CD4-positive, alpha-beta T cell (primary cell): ENCODE measurements around the gene XRCC4. TPM values are rescaled to one million over a fixed set of nuclear protein-coding genes. Genes with fewer than 3 reads are reported as not detected.

ENCODE experiments used
- ATAC-seq: fragments of 200-7000 bp; cut with Tn5 transposase; one replicate; pipeline ENCODE4 v1.10.0; 2022; ENCODE audit warnings: mild to moderate bottlenecking; ENCODE audit not compliant: poor library complexity
- CTCF ChIA-PET: fragments of 350-600 bp; sonication (Branson Sonifier 250); formaldehyde crosslinking; loops from one replicate; lab custom pipeline; 2021; ENCODE audit warnings: antibody characterized with exemption, inconsistent platforms; lab: Charles Lee
- POLR2A ChIA-PET: fragments of 350-600 bp; sonication (Branson Sonifier 250); formaldehyde crosslinking; loops from one replicate; lab custom pipeline; 2021; ENCODE audit warnings: antibody characterized with exemption, inconsistent platforms; lab: Charles Lee
- DNase-seq, 14 experiments: peaks; one replicate each; pipeline ENCODE4 v3.0.0-alpha.2; 2013 to 2020; ENCODE audit warnings: mixed read lengths in 2 of 14
- H3K27ac ChIP-seq, 2 donors: one replicate each; pipeline versions ENCODE4 v1.5.1 to v1.7.0; 2013; ENCODE audit warnings: low read length in 2 of 2, low read depth in 1 of 2, mild to moderate bottlenecking in 1 of 2
- H3K27me3 ChIP-seq, 2 experiments: 1 replicate in 1 of 2; 2 replicates in 1 of 2; pipeline versions ENCODE4 v1.6.1 to v1.7.0; 2013; ENCODE audit warnings: low read length in 2 of 2, control low read depth in 1 of 2, mild to moderate bottlenecking in 1 of 2, moderate library complexity in 1 of 2; ENCODE audit not compliant: insufficient read depth in 2 of 2, control insufficient read depth in 1 of 2
- H3K36me3 ChIP-seq: one replicate; pipeline ENCODE4 v1.6.1; 2013; ENCODE audit warnings: low read length, control low read depth; ENCODE audit not compliant: insufficient read depth
- H3K4me1 ChIP-seq: one replicate; pipeline ENCODE4 v1.6.1; 2013; ENCODE audit warnings: low read length, control low read depth; ENCODE audit not compliant: insufficient read depth
- H3K4me3 ChIP-seq: one replicate; pipeline ENCODE4 v1.5.1; 2013; ENCODE audit warnings: mild to moderate bottlenecking, low read length, moderate library complexity
- H3K9me3 ChIP-seq, 2 experiments: 1 replicate in 1 of 2; 2 replicates in 1 of 2; pipeline versions ENCODE4 v1.6.1 to v1.7.0; 2013; ENCODE audit warnings: low read length in 2 of 2, mild to moderate bottlenecking in 2 of 2, control low read depth in 1 of 2, moderate library complexity in 1 of 2; ENCODE audit not compliant: control insufficient read depth in 1 of 2, insufficient read depth in 1 of 2
- H3K27ac Mint-ChIP-seq: one replicate; pipeline ENCODE4 v1.8.0; 2020; ENCODE audit warnings: mixed read lengths
- H3K27me3 Mint-ChIP-seq: one replicate; pipeline ENCODE4 v1.8.0; 2021; ENCODE audit warnings: mixed read lengths
- H3K36me3 Mint-ChIP-seq: one replicate; pipeline ENCODE4 v1.8.0; 2021; ENCODE audit warnings: low read depth, mixed read lengths
- H3K4me1 Mint-ChIP-seq: one replicate; pipeline ENCODE4 v1.8.0; 2021; ENCODE audit warnings: low read depth, mixed read lengths
- H3K4me3 Mint-ChIP-seq: one replicate; pipeline ENCODE4 v1.8.0; 2020; ENCODE audit warnings: mild to moderate bottlenecking, mixed read lengths
- H3K9me3 Mint-ChIP-seq: one replicate; pipeline ENCODE4 v1.8.0; 2020; ENCODE audit warnings: mixed read lengths
- CTCF ChIP-seq: fragments of 200-600 bp; IDR thresholded peaks from one replicate; pipeline ENCODE4 v1.8.0; 2022; ENCODE audit warnings: antibody characterized with exemption, mild to moderate bottlenecking
- intact Hi-C, 2 experiments: fragments of 100-400 bp; cut with DNase I in 1 of 2; cut with micrococcal nuclease in 1 of 2; formaldehyde crosslinking; loops; one replicate each; pipeline versions ENCODE4 v1.15.1 to v1.9.0; 2023 to 2025; cut with DNase I, micrococcal nuclease
- total RNA-seq, 174 experiments: library from RNA in 2 of 174; stranded (reverse) in 2 of 174; gene quantifications; one replicate each; pipeline ENCODE4 v1.2.3 and lab custom pipeline; 2021 to 2026

Gene XRCC4
- total RNA-seq, 2 experiments from 2014 or later, result 1.8 TPM

DNA sequence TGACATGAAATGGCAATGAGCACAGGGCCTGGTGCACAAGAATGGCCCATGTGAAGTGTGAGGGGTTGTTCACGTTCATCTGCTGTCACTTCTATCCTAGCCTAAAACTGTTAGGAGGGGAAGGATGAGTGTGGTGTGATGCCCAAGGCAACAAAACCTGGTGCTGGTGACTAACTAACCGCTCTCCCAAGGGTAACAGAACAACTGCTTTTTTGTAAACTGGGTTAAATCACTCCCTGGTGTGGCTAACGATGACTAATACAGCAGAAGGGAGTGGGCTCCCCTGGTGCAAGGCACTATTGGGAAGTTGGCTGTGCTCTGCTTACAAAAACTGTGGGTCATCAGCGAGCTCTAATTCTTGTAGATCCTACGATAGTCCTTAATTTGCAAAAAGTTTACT, 291.0 kb downstream of the XRCC4 start:
- no peaks in the 10 kb centered on the region for H3K27me3 Mint-ChIP-seq
- peaks cover 0 to 3% of the 10 kb centered on the region in 2 experiments for H3K27me3 ChIP-seq
- TF ChIP-seq CTCF, result no peak
- no peak overlapping the region for H3K27ac ChIP-seq
- H3K4me3 ChIP-seq, result no peak overlapping the region
- intact Hi-C loops, result no loop called here
- CTCF ChIA-PET, result no interaction called here
- peaks cover 2% of the 10 kb centered on the region for H3K9me3 Mint-ChIP-seq
- no peaks in the 10 kb centered on the region for H3K36me3 Mint-ChIP-seq
- H3K4me1 ChIP-seq, result no peaks in the 10 kb centered on the region
- H3K4me1 Mint-ChIP-seq, result no peaks in the 10 kb centered on the region
- POLR2A ChIA-PET, result no interaction called here
- ATAC-seq (no peak), DNase-seq (peak in 3 of 14 experiments; percentile 9 to 70 (median 58))
- H3K36me3 ChIP-seq, result no peaks in the 10 kb centered on the region
- no peak overlapping the region for H3K4me3 Mint-ChIP-seq
- no peak overlapping the region for H3K27ac Mint-ChIP-seq
- no peaks in the 10 kb centered on the region for H3K9me3 ChIP-seq

DNA sequence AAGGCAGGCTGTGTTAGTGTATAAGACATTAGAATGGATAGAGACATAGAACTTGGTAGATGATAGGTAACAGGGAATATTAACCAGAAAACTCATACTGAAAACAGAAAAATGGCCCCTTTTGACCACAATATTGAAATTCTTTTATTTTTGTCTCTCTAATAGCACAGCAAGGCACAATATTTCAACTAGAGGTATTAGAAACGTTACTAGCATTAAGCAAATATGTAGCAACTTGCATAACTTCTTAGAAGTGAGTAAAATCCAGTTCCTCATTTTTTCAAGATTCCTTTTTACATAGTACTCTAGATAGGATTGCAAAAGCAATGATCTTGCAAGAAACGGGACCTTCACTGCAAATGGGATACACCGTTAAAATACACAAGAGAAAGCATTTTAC, 291.5 kb downstream of the XRCC4 start:
- peaks cover 0 to 3% of the 10 kb centered on the region in 2 experiments for H3K27me3 ChIP-seq
- Mint-ChIP-seq H3K36me3 (no peaks in the 10 kb centered on the region), H3K4me3 (no peak overlapping the region), H3K27me3 (no peaks in the 10 kb centered on the region), H3K9me3 (peaks cover under 1% of the 10 kb centered on the region), H3K4me1 (no peaks in the 10 kb centered on the region), H3K27ac (no peak overlapping the region)
- ChIA-PET CTCF (no interaction called here), POLR2A (no interaction called here)
- DNase-seq (peak in 3 of 14 experiments; percentile 4 to 26 (median 16)), ATAC-seq (no peak)
- no peaks in the 10 kb centered on the region for H3K36me3 ChIP-seq
- no peak for TF ChIP-seq CTCF
- no peak overlapping the region for H3K4me3 ChIP-seq
- intact Hi-C loops, result no loop called here
- H3K4me1 ChIP-seq, result no peaks in the 10 kb centered on the region
- H3K27ac ChIP-seq, result no peak overlapping the region
- H3K9me3 ChIP-seq, result no peaks in the 10 kb centered on the region

DNA sequence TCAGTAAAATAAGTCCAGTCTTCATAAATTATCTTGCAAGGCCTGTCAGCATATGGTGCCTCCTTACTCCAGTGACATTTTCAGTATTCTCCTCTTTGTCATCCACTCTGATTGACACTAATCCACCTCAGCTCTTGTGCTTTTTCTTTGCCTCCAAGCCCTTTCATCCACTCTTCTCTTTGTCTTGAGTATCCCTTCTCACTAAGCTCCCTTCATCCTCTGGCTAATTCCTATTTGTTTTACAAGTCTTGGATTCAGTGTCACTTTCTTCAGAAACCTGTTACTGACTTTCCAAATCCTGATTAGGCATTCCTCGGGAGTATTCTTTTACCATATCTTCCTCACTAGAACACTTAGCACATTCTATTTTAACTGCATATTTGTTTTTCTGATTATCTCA, 293.6 kb downstream of the XRCC4 start:
- no peak for TF ChIP-seq CTCF
- POLR2A ChIA-PET, result no interaction called here

More for the DNA sequence above, 293.6 kb downstream of the XRCC4 start:
- ATAC-seq, result no peak
- H3K9me3 Mint-ChIP-seq, result no peaks in the 10 kb centered on the region
- Histone ChIP-seq H3K36me3 (no peaks in the 10 kb centered on the region), H3K4me1 (no peaks in the 10 kb centered on the region), H3K27ac (no peak overlapping the region), H3K27me3 (peaks cover 0 to 3% of the 10 kb centered on the region in 2 experiments), H3K9me3 (no peaks in the 10 kb centered on the region), H3K4me3 (no peak overlapping the region)
- H3K4me3 Mint-ChIP-seq, result no peak overlapping the region
- intact Hi-C loops, result no loop called here
- no peak for DNase-seq
- H3K36me3 Mint-ChIP-seq, result no peaks in the 10 kb centered on the region
- no peak overlapping the region for H3K27ac Mint-ChIP-seq
- CTCF ChIA-PET, result no interaction called here
- no peaks in the 10 kb centered on the region for H3K27me3 Mint-ChIP-seq
- H3K4me1 Mint-ChIP-seq, result no peaks in the 10 kb centered on the region
